K562 (cell line): ENCODE results near the gene NDUFV2. TPM values are rescaled to one million over a fixed set of nuclear protein-coding genes. Genes with fewer than 3 reads are reported as not detected.
A peak's percentile ranks its signal among the peaks of the same experiment; 100 is the strongest.

Experiments
- EWSR1 ChIP-seq: fragments of 450-650 bp; IDR thresholded peaks from 2 replicates; pipeline ENCODE4 v1.6.1; 2018; ENCODE audit warnings: borderline replicate concordance, mild to moderate bottlenecking, low read depth, moderate library complexity; ENCODE audit not compliant: partially characterized antibody
- OTX1 ChIP-seq: fragments of 450-650 bp; formaldehyde crosslinking; IDR thresholded peaks from 2 replicates; pipeline ENCODE4 v1.4.0; 2022; ENCODE audit warnings: mild to moderate bottlenecking
- SMAD2 ChIP-seq: fragments of 150-350 bp; IDR thresholded peaks from 2 replicates; pipeline ENCODE4 v1.6.1; 2014; ENCODE audit warnings: low read depth, mild to moderate bottlenecking, low read length
- SMARCB1 ChIP-seq: IDR thresholded peaks from 2 replicates; pipeline ENCODE4 v1.6.1; 2011; ENCODE audit warnings: improper control_type of control experiment, low read depth; ENCODE audit not compliant: insufficient read length
- TEAD4 ChIP-seq, 2 experiments: sonication (generic) in 1 of 2; formaldehyde crosslinking in 1 of 2; IDR thresholded peaks; 2 replicates each; pipeline versions ENCODE4 v1.6.1 to v1.8.0; 2012 to 2022; ENCODE audit warnings: borderline replicate concordance in 1 of 2, inconsistent platforms in 1 of 2, low read length in 1 of 2, mild to moderate bottlenecking in 1 of 2, missing genetic modification reagents in 1 of 2
- ZNF140 ChIP-seq: fragments of 250-450 bp; sonication (Bioruptor Pico); IDR thresholded peaks from 2 replicates; pipeline ENCODE4 v1.8.0; 2021; ENCODE audit warnings: moderate library complexity, mild to moderate bottlenecking, inconsistent platforms
- polyA plus RNA-seq, 8 experiments: library from polyadenylated mRNA; depleted of rRNA in 4 of 8; stranded (reverse) in 5 of 8; unstranded in 3 of 8; fragments of >200 nt; fragmentation: Nextera tagmentation in 2 of 8; fragmentation: Illumina TruSeq in 1 of 8; extraction: Ambion mirVana in 2 of 8; extraction: Trizol in 1 of 8; gene quantifications; 2 replicates each; pipeline versions ENCODE4 v1.2.1 to v1.2.3, GENCODE V29; 2011 to 2014; ENCODE audit warnings: inconsistent platforms in 1 of 8, missing spikeins in 1 of 8
- total RNA-seq, 7 experiments: library from RNA; depleted of rRNA in 6 of 7; stranded (reverse); fragments of >200 nt in 6 of 7; fragmentation: Illumina TruSeq in 2 of 7; extraction: Trizol in 2 of 7; gene quantifications; 2 replicates each; pipeline versions ENCODE4 v1.2.1 to v1.2.3, GENCODE V29; 2011 to 2021; ENCODE audit warnings: low replicate concordance in 1 of 7
- TF ChIP-seq, protein P1 (sequence below), 2 experiments: fragments of 450-650 bp in 1 of 2; sonication (generic) in 1 of 2; formaldehyde crosslinking in 1 of 2; IDR thresholded peaks; 2 replicates each; pipeline versions ENCODE4 v1.7.1 to v1.9.0; 2016 to 2022; ENCODE audit warnings: inconsistent platforms in 1 of 2, mild to moderate bottlenecking in 1 of 2, missing genetic modification reagents in 1 of 2
- TF ChIP-seq, protein P2 (sequence below): IDR thresholded peaks from 2 replicates; pipeline ENCODE4 v1.6.1; 2012; ENCODE audit warnings: low read depth, low read length, improper control_type of control experiment, borderline replicate concordance
- TF ChIP-seq, protein P3 (sequence below): fragments of 250-450 bp; sonication (Bioruptor Pico); IDR thresholded peaks from 2 replicates; pipeline ENCODE4 v1.5.0; 2021
- TF ChIP-seq, protein P4 (sequence below): fragments of 250-450 bp; sonication (Bioruptor Pico); IDR thresholded peaks from 2 replicates; pipeline ENCODE4 v1.8.0; 2021; ENCODE audit warnings: moderate library complexity, mild to moderate bottlenecking, inconsistent platforms

The NDUFV2 gene
- total and polyA plus RNA-seq, 9 of the 15 experiments (the other 6 are each of a cell fraction or from before 2014, with no cell fraction given): 213 to 550 (median 384) TPM

DNA sequence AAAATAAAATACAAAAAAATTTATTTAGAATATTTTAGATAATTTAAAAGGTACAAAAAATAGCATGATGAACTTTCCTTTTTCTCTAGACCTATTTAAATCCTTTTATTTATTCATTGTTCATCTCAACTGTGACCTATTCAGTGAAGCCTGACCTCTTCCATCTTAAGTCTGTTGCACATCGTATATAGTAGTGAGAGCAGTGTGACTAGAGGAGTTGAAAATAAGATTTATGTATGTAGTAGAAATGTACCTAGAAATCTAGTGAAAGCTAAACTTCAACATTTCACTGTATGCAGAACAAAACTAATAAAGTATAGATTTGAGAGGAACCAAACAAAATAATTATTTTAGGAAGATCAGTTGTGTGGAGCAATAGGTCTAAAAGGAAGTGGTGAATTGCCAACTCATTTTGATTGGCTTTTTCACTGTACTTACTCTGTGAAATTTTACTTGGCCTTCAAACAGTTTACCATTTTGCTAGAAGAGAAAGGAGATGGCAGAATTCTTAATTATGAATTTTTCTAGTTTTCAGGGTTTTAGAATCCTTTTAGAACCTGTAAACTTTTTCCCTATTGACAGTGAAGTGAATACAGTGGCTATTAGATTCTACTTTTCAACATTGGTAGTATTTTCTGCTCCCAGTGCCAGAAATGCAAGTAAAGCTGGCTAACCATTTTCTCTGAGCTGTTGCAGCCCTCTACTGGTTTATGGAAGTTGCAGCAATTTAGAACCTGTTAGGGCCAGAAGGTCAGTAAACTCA, 45.1 kb downstream of the NDUFV2 start (continued):
- TF ChIP-seq, protein P1, sequence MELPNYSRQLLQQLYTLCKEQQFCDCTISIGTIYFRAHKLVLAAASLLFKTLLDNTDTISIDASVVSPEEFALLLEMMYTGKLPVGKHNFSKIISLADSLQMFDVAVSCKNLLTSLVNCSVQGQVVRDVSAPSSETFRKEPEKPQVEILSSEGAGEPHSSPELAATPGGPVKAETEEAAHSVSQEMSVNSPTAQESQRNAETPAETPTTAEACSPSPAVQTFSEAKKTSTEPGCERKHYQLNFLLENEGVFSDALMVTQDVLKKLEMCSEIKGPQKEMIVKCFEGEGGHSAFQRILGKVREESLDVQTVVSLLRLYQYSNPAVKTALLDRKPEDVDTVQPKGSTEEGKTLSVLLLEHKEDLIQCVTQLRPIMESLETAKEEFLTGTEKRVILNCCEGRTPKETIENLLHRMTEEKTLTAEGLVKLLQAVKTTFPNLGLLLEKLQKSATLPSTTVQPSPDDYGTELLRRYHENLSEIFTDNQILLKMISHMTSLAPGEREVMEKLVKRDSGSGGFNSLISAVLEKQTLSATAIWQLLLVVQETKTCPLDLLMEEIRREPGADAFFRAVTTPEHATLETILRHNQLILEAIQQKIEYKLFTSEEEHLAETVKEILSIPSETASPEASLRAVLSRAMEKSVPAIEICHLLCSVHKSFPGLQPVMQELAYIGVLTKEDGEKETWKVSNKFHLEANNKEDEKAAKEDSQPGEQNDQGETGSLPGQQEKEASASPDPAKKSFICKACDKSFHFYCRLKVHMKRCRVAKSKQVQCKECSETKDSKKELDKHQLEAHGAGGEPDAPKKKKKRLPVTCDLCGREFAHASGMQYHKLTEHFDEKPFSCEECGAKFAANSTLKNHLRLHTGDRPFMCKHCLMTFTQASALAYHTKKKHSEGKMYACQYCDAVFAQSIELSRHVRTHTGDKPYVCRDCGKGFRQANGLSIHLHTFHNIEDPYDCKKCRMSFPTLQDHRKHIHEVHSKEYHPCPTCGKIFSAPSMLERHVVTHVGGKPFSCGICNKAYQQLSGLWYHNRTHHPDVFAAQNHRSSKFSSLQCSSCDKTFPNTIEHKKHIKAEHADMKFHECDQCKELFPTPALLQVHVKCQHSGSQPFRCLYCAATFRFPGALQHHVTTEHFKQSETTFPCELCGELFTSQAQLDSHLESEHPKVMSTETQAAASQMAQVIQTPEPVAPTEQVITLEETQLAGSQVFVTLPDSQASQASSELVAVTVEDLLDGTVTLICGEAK (IDR thresholded peaks at IDR 0.05): peak; percentile 22; the same call in 1 of the 2 replicates
- TF ChIP-seq, protein P1 (CRISPR knock-in tag; IDR thresholded peaks at IDR 0.05): no peak
- TF ChIP-seq TEAD4 (IDR thresholded peaks at IDR 0.05; ENCODE audit: low read length) (peak; percentile 54; the same call in 1 of the 2 replicates), TEAD4 (CRISPR knock-in tag; IDR thresholded peaks at IDR 0.05; ENCODE audit: borderline replicate concordance) (no peak), SMARCB1 (no peak), SMAD2 (no peak), OTX1 (CRISPR knock-in tag) (no peak), ZNF140 (CRISPR knock-in tag) (no peak), EWSR1 (no peak)
- TF ChIP-seq, protein P2, sequence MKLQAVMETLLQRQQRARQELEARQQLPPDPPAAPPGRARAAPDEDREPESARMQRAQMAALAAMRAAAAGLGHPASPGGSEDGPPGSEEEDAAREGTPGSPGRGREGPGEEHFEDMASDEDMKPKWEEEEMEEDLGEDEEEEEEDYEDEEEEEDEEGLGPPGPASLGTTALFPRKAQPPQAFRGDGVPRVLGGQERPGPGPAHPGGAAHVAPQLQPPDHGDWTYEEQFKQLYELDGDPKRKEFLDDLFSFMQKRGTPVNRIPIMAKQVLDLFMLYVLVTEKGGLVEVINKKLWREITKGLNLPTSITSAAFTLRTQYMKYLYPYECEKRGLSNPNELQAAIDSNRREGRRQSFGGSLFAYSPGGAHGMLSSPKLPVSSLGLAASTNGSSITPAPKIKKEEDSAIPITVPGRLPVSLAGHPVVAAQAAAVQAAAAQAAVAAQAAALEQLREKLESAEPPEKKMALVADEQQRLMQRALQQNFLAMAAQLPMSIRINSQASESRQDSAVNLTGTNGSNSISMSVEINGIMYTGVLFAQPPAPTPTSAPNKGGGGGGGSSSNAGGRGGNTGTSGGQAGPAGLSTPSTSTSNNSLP: 0 out of 2 replicates have a peak, but pooled peaks have one; percentile 14
- TF ChIP-seq, protein P3, sequence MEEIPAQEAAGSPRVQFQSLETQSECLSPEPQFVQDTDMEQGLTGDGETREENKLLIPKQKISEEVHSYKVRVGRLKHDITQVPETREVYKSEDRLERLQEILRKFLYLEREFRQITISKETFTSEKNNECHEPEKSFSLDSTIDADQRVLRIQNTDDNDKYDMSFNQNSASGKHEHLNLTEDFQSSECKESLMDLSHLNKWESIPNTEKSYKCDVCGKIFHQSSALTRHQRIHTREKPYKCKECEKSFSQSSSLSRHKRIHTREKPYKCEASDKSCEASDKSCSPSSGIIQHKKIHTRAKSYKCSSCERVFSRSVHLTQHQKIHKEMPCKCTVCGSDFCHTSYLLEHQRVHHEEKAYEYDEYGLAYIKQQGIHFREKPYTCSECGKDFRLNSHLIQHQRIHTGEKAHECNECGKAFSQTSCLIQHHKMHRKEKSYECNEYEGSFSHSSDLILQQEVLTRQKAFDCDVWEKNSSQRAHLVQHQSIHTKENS (CRISPR knock-in tag): no peak
- TF ChIP-seq, protein P4, sequence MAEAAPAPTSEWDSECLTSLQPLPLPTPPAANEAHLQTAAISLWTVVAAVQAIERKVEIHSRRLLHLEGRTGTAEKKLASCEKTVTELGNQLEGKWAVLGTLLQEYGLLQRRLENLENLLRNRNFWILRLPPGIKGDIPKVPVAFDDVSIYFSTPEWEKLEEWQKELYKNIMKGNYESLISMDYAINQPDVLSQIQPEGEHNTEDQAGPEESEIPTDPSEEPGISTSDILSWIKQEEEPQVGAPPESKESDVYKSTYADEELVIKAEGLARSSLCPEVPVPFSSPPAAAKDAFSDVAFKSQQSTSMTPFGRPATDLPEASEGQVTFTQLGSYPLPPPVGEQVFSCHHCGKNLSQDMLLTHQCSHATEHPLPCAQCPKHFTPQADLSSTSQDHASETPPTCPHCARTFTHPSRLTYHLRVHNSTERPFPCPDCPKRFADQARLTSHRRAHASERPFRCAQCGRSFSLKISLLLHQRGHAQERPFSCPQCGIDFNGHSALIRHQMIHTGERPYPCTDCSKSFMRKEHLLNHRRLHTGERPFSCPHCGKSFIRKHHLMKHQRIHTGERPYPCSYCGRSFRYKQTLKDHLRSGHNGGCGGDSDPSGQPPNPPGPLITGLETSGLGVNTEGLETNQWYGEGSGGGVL (CRISPR knock-in tag): no peak
